Mesenchymal stem cell (in vitro differentiated cells and primary cell): Measurements from ENCODE around the gene TENM3.

Experiments used
- DNase-seq: peaks from one replicate; pipeline ENCODE4 v3.0.0-alpha.2; 2013
- H2AFZ ChIP-seq: one replicate; pipeline ENCODE4 v1.6.1; 2013; ENCODE audit warnings: low read depth, mild to moderate bottlenecking, control low read depth, inconsistent platforms, low read length, moderate library complexity
- H2AK5ac ChIP-seq: 2 replicates; pipeline ENCODE4 v1.6.1; 2013; ENCODE audit warnings: low read length, moderate library complexity, mild to moderate bottlenecking, inconsistent platforms; ENCODE audit not compliant: severe bottlenecking
- H2BK120ac ChIP-seq: one replicate; pipeline ENCODE4 v1.6.1; 2013; ENCODE audit warnings: low read depth, mild to moderate bottlenecking, inconsistent platforms, low read length, moderate library complexity
- H2BK12ac ChIP-seq, 2 experiments: one replicate each; pipeline ENCODE4 v1.6.1; 2013; ENCODE audit warnings: inconsistent platforms in 2 of 2, low read length in 2 of 2, mild to moderate bottlenecking in 2 of 2, moderate library complexity in 2 of 2, control low read depth in 1 of 2
- H2BK15ac ChIP-seq: one replicate; pipeline ENCODE4 v1.6.1; 2013; ENCODE audit warnings: mild to moderate bottlenecking, low read depth, inconsistent platforms; ENCODE audit not compliant: poor library complexity, severe bottlenecking
- H2BK5ac ChIP-seq: 2 replicates; pipeline ENCODE4 v1.6.1; 2013; ENCODE audit warnings: low read depth, mild to moderate bottlenecking, low read length, control low read depth, inconsistent platforms; ENCODE audit not compliant: poor library complexity, severe bottlenecking
- H3K14ac ChIP-seq, 2 experiments: one replicate each; pipeline ENCODE4 v1.6.1; 2013; ENCODE audit warnings: inconsistent platforms in 2 of 2, low read length in 2 of 2, control low read depth in 1 of 2, mild to moderate bottlenecking in 1 of 2, moderate library complexity in 1 of 2
- H3K18ac ChIP-seq, 2 experiments: one replicate each; pipeline ENCODE4 v1.6.1; 2013; ENCODE audit warnings: inconsistent platforms in 2 of 2, low read length in 2 of 2, control low read depth in 1 of 2, low read depth in 1 of 2, mild to moderate bottlenecking in 1 of 2
- H3K23ac ChIP-seq, 2 experiments: one replicate each; pipeline ENCODE4 v1.6.1; 2013; ENCODE audit warnings: inconsistent platforms in 2 of 2, low read length in 2 of 2, mild to moderate bottlenecking in 2 of 2, moderate library complexity in 2 of 2, control low read depth in 1 of 2
- H3K27ac ChIP-seq: 2 replicates; pipeline ENCODE4 v1.5.1; 2013; ENCODE audit warnings: mild to moderate bottlenecking, moderate library complexity, low read length, control low read depth, inconsistent platforms; ENCODE audit not compliant: poor library complexity, severe bottlenecking
- H3K27me3 ChIP-seq, 2 experiments: 2 replicates each; pipeline versions ENCODE4 v1.6.1 to v1.7.0; 2013; ENCODE audit warnings: low read length in 2 of 2, mild to moderate bottlenecking in 2 of 2, moderate library complexity in 2 of 2, control low read depth in 1 of 2, inconsistent platforms in 1 of 2; ENCODE audit not compliant: control insufficient read depth in 1 of 2, insufficient read depth in 1 of 2
- H3K36me3 ChIP-seq, 2 experiments: 2 replicates each; pipeline versions ENCODE4 v1.6.1 to v1.7.0; 2013; ENCODE audit warnings: low read length in 2 of 2, control low read depth in 1 of 2, inconsistent platforms in 1 of 2, low read depth in 1 of 2, mild to moderate bottlenecking in 1 of 2; ENCODE audit not compliant: insufficient read depth in 2 of 2, control insufficient read depth in 1 of 2
- H3K4ac ChIP-seq, 2 experiments: one replicate each; pipeline ENCODE4 v1.6.1; 2013; ENCODE audit warnings: inconsistent platforms in 2 of 2, low read length in 2 of 2, mild to moderate bottlenecking in 2 of 2, moderate library complexity in 2 of 2, control low read depth in 1 of 2, low read depth in 1 of 2
- H3K4me1 ChIP-seq: 2 replicates; pipeline ENCODE4 v1.6.1; 2013; ENCODE audit warnings: low read depth, low read length, control low read depth; ENCODE audit not compliant: control insufficient read depth, insufficient read depth
- H3K4me2 ChIP-seq: 2 replicates; pipeline ENCODE4 v1.6.1; 2013; ENCODE audit warnings: low read length, mild to moderate bottlenecking, inconsistent platforms; ENCODE audit not compliant: poor library complexity, severe bottlenecking
- H3K4me3 ChIP-seq, 2 experiments: 2 replicates each; pipeline versions ENCODE4 v1.5.1 to v1.7.0; 2013; ENCODE audit warnings: low read length in 2 of 2, mild to moderate bottlenecking in 2 of 2, control low read depth in 1 of 2, low read depth in 1 of 2; ENCODE audit not compliant: insufficient read depth in 1 of 2
- H3K79me1 ChIP-seq: replicated peaks from 2 replicates; pipeline ENCODE4 v1.6.1; 2013; ENCODE audit warnings: mild to moderate bottlenecking, control low read depth, low read length, inconsistent platforms; ENCODE audit not compliant: poor library complexity, severe bottlenecking
- H3K9ac ChIP-seq: 2 replicates; pipeline ENCODE4 v1.7.0; 2013; ENCODE audit warnings: mild to moderate bottlenecking, low read length, moderate library complexity
- H3K9me3 ChIP-seq: 2 replicates; pipeline ENCODE4 v1.7.0; 2013; ENCODE audit warnings: mild to moderate bottlenecking, low read length; ENCODE audit not compliant: control insufficient read depth
- H4K8ac ChIP-seq: one replicate; pipeline ENCODE4 v1.6.1; 2013; ENCODE audit warnings: inconsistent platforms, mild to moderate bottlenecking, low read length, moderate library complexity
- H4K91ac ChIP-seq: one replicate; pipeline ENCODE4 v1.6.1; 2013; ENCODE audit warnings: mild to moderate bottlenecking, low read length, inconsistent platforms
- WGBS: methylation state at CpG from one replicate; pipeline ENCODE4 v1.1.7; 2013; ENCODE audit warnings: mixed read lengths; 5-methylcytosine and 5-hydroxymethylcytosine counted together

The TENM3 gene

DNA sequence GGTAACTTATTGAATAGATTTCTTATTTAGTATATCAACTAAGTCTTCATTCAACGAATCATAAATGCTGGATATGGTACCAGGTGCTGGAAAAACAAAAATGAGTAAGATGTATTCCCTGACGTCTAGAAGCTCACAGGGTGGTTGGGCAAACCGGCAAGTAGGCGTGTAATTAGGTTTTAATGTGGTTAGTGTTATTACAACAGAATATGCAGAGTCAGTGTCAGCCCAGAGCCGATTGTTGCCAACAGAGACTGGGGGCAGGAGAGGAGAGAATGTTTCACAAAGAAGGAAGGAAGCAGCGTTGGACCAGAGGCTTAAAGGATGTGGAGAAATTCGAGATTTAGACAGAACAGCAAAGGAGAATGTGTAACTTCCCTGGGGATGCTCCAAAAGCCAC, 111.7 kb downstream of the TENM3 start:
- H4K8ac ChIP-seq, result no peak overlapping the region
- H2BK15ac ChIP-seq, result no peak overlapping the region
- no peak for DNase-seq
- no peaks in the 10 kb centered on the region for H3K4me1 ChIP-seq
- no peak overlapping the region for H3K23ac ChIP-seq
- WGBS, result 62% methylated on average over 7 of the region's 7 CpGs
- no peak overlapping the region for H2BK12ac ChIP-seq
- no peak overlapping the region for H4K91ac ChIP-seq
- peaks cover 7% of the 10 kb centered on the region for H3K79me1 ChIP-seq
- no peak overlapping the region for H3K4ac ChIP-seq
- no peaks in the 10 kb centered on the region for H3K27me3 ChIP-seq
- peaks cover 0 to 5% of the 10 kb centered on the region in 2 experiments for H3K36me3 ChIP-seq
- no peak overlapping the region for H2BK5ac ChIP-seq
- no peak overlapping the region for H3K27ac ChIP-seq
- no peak overlapping the region for H3K4me3 ChIP-seq
- no peak overlapping the region for H3K14ac ChIP-seq
- no peak overlapping the region for H2BK120ac ChIP-seq
- H3K9me3 ChIP-seq, result no peaks in the 10 kb centered on the region
- H3K9ac ChIP-seq, result no peak overlapping the region
- H2AK5ac ChIP-seq, result no peak overlapping the region
- H2AFZ ChIP-seq, result no peak overlapping the region
- H3K18ac ChIP-seq, result no peak overlapping the region
- H3K4me2 ChIP-seq, result no peak overlapping the region

DNA sequence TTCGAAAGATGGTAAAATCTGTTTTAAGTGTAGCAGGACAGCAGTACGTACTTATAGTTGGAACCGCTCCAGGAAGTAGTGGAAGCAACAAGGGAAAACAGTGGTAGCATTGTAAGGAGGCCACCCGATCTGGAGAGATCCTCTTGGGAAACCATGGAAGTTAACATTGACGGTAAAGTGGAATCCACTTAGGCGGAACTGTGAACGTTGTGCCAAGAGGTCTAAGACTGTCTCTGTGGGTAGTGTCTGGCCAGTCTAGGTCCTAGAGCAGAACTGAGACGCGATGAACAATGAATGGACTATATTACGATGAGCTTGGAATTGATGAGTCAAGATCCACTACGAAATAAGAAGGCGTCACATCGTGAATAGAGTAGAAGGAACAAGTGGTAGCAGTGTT, 124.0 kb downstream of the TENM3 start:
- H3K9ac ChIP-seq, result no peak overlapping the region
- H2BK120ac ChIP-seq, result no peak overlapping the region
- H3K4me1 ChIP-seq, result no peaks in the 10 kb centered on the region
- H3K36me3 ChIP-seq, result no peaks in the 10 kb centered on the region
- no peak overlapping the region for H4K8ac ChIP-seq
- no peak overlapping the region for H3K4me2 ChIP-seq
- no peak overlapping the region for H3K23ac ChIP-seq
- H2AK5ac ChIP-seq, result no peak overlapping the region
- no peak overlapping the region for H2AFZ ChIP-seq
- no peak overlapping the region for H3K4me3 ChIP-seq
- no peaks in the 10 kb centered on the region for H3K27me3 ChIP-seq
- no peak overlapping the region for H3K27ac ChIP-seq
- WGBS, result 89% methylated on average over 13 of the region's 13 CpGs
- no peak overlapping the region for H2BK5ac ChIP-seq
- H3K14ac ChIP-seq, result no peak overlapping the region
- H3K18ac ChIP-seq, result no peak overlapping the region
- H2BK15ac ChIP-seq, result no peak overlapping the region
- no peak for DNase-seq
- peaks cover 2% of the 10 kb centered on the region for H3K79me1 ChIP-seq
- H4K91ac ChIP-seq, result no peak overlapping the region
- no peak overlapping the region for H2BK12ac ChIP-seq
- H3K4ac ChIP-seq, result no peak overlapping the region
- H3K9me3 ChIP-seq, result no peaks in the 10 kb centered on the region

DNA sequence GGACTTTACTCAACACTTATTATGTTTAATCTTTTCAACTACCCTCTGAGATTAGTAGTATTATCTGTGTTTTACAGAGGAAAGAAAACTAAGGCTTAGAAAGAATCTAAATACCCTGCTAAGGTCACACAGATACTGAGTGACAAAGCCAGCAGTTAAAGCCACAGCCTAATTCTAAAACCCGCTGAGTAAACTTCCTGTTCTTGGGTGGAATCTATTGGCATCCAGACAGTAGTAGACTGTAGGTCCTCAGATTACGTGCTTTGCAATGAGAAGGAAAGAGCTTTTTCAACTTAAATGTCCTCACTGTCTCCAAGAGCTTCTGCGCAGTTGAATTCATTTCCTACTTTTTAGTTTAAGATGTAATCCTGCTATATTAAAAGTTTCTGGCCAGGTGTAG, 126.0 kb downstream of the TENM3 start:
- DNase-seq, result no peak
- no peaks in the 10 kb centered on the region for H3K4me1 ChIP-seq
- peaks cover 0 to 4% of the 10 kb centered on the region in 2 experiments for H3K36me3 ChIP-seq
- H3K4ac ChIP-seq, result no peak overlapping the region
- 72% methylated on average over 3 of the region's 3 CpGs for WGBS
- H2BK120ac ChIP-seq, result no peak overlapping the region
- H2BK5ac ChIP-seq, result no peak overlapping the region
- no peak overlapping the region for H2BK15ac ChIP-seq
- H4K8ac ChIP-seq, result no peak overlapping the region
- H3K4me3 ChIP-seq, result no peak overlapping the region
- H3K27me3 ChIP-seq, result no peaks in the 10 kb centered on the region
- H3K23ac ChIP-seq, result no peak overlapping the region
- no peak overlapping the region for H2BK12ac ChIP-seq
- H3K18ac ChIP-seq, result no peak overlapping the region
- peaks cover 2% of the 10 kb centered on the region for H3K79me1 ChIP-seq
- H2AFZ ChIP-seq, result no peak overlapping the region
- no peak overlapping the region for H3K4me2 ChIP-seq
- H4K91ac ChIP-seq, result no peak overlapping the region
- no peak overlapping the region for H3K27ac ChIP-seq
- H3K9ac ChIP-seq, result no peak overlapping the region
- H2AK5ac ChIP-seq, result no peak overlapping the region
- H3K14ac ChIP-seq, result no peak overlapping the region
- no peaks in the 10 kb centered on the region for H3K9me3 ChIP-seq

DNA sequence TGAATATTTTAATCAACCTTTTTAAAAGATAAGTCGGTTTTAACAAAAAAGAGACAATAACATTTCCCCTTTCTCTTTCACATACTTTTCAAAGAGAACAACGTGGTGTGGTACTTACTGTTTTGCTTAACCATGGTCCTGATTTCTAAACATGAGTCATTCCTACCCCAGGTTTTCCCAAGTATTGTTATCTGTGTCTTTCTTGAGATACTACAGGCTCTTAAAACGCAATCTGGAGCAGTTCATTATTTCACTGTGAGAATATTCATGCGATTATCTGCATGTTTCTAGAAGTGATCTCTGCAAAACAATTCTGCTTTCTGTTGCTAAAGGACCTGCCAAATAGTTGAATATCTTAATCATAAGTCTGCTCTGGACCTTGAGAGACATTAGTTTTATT, 127.3 kb downstream of the TENM3 start:
- Histone ChIP-seq H3K27me3 (no peaks in the 10 kb centered on the region), H3K9me3 (no peaks in the 10 kb centered on the region), H2AFZ (no peak overlapping the region), H2BK5ac (no peak overlapping the region), H3K14ac (no peak overlapping the region), H4K8ac (no peak overlapping the region), H2AK5ac (no peak overlapping the region), H3K27ac (no peak overlapping the region), H2BK12ac (no peak overlapping the region), H3K79me1 (peaks cover 2% of the 10 kb centered on the region), H3K4ac (no peak overlapping the region), H2BK15ac (no peak overlapping the region), H4K91ac (no peak overlapping the region), H3K4me2 (no peak overlapping the region), H3K36me3 (peaks cover 0 to 4% of the 10 kb centered on the region in 2 experiments), H3K4me3 (no peak overlapping the region), H3K18ac (no peak overlapping the region), H3K23ac (no peak overlapping the region), H2BK120ac (no peak overlapping the region), H3K9ac (no peak overlapping the region), H3K4me1 (no peaks in the 10 kb centered on the region)
- DNase-seq, result no peak
- 59% methylated on average over 3 of the region's 4 CpGs for WGBS
